Left lung (tissue), 10 donors: ENCODE results near the gene ARHGEF28. TPM values are rescaled to one million over a fixed set of nuclear protein-coding genes. Genes with fewer than 3 reads are reported as not detected.
A peak's percentile ranks its signal among the peaks of the same experiment; 100 is the strongest.

Experiments
- ATAC-seq: fragments of 200-7000 bp; cut with Tn5 transposase; one replicate; pipeline ENCODE4 v1.9.1; 2020; ENCODE audit warnings: moderate library complexity
- DNase-seq, 4 donors: peaks; one replicate each; pipeline ENCODE4 v3.0.0-alpha.2; 2013 to 2020
- H3K27ac ChIP-seq, 2 donors: fragments of 200-600 bp; sonication (generic) in 1 of 2; one replicate each; pipeline versions ENCODE4 v1.5.0 to v1.8.0; 2020 to 2021
- H3K27me3 ChIP-seq, 2 donors: fragments of 200-600 bp; sonication (generic) in 1 of 2; one replicate each; pipeline versions ENCODE4 v1.5.0 to v1.8.0; 2020 to 2021
- H3K36me3 ChIP-seq, 2 donors: fragments of 200-600 bp; sonication (generic) in 1 of 2; one replicate each; pipeline versions ENCODE4 v1.5.0 to v1.8.0; 2020 to 2021
- H3K4me1 ChIP-seq, 2 donors: fragments of 200-600 bp; one replicate each; pipeline ENCODE4 v1.8.0; 2021
- H3K4me3 ChIP-seq, 2 donors: fragments of 200-600 bp; sonication (generic) in 1 of 2; one replicate each; pipeline versions ENCODE4 v1.5.0 to v1.8.0; 2020 to 2021; ENCODE audit warnings: mild to moderate bottlenecking in 1 of 2
- H3K9me3 ChIP-seq, 2 donors: fragments of 200-600 bp; sonication (generic) in 1 of 2; one replicate each; pipeline versions ENCODE4 v1.5.0 to v1.8.0; 2020 to 2021
- intact Hi-C, 2 donors: fragments of 100-400 bp; cut with DNase I; formaldehyde crosslinking; loops; one replicate each; pipeline versions ENCODE4 v1.11.2 to v1.14.2; 2022
- polyA plus RNA-seq, 6 donors: library from polyadenylated mRNA; unstranded; fragments of 120-200 nt; gene quantifications; one replicate each; pipeline ENCODE4 v1.2.1, GENCODE V29; 2013; ENCODE audit not compliant: insufficient read length in 6 of 6
- total RNA-seq, 2 donors: library from RNA; stranded (reverse); fragmentation: NEBNext Ultra II Directional; extraction: Animal tissue kit (Norgen Biotek cat#: 25700); gene quantifications; one replicate each; pipeline ENCODE4 v1.2.1, GENCODE V29; 2021
- TF ChIP-seq, protein P1 (sequence below), 2 donors: fragments of 200-600 bp; sonication (generic) in 1 of 2; IDR thresholded peaks; one replicate each; pipeline versions ENCODE4 v1.5.0 to v1.8.0; 2021; ENCODE audit warnings: antibody characterized with exemption in 2 of 2
- donor health status: DM: no; HTN: yes; CAD: no.
- donor health status: DM: no; HTN: no; CAD: no.

The ARHGEF28 gene
- total and polyA plus RNA-seq, 8 donors = 8.4 to 16.4 (median 10.3) TPM

- Histone ChIP-seq H3K4me3 (no peak overlapping the region), H3K9me3 (no peaks in the 10 kb centered on the region), H3K4me1 (peaks cover 0 to 10% of the 10 kb centered on the region in 2 donors), H3K27me3 (no peaks in the 10 kb centered on the region), H3K36me3 (no peaks in the 10 kb centered on the region), H3K27ac (no peak overlapping the region)
- TF ChIP-seq, protein P1, sequence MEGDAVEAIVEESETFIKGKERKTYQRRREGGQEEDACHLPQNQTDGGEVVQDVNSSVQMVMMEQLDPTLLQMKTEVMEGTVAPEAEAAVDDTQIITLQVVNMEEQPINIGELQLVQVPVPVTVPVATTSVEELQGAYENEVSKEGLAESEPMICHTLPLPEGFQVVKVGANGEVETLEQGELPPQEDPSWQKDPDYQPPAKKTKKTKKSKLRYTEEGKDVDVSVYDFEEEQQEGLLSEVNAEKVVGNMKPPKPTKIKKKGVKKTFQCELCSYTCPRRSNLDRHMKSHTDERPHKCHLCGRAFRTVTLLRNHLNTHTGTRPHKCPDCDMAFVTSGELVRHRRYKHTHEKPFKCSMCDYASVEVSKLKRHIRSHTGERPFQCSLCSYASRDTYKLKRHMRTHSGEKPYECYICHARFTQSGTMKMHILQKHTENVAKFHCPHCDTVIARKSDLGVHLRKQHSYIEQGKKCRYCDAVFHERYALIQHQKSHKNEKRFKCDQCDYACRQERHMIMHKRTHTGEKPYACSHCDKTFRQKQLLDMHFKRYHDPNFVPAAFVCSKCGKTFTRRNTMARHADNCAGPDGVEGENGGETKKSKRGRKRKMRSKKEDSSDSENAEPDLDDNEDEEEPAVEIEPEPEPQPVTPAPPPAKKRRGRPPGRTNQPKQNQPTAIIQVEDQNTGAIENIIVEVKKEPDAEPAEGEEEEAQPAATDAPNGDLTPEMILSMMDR (IDR thresholded peaks at IDR 0.05) = no peak
- intact Hi-C loops = no loop called here
- no peak for DNase-seq
- no peak for ATAC-seq
Observed at GRCh38 chr5:73678807-73679206, 52.8 kb downstream of the ARHGEF28 start.

DNA sequence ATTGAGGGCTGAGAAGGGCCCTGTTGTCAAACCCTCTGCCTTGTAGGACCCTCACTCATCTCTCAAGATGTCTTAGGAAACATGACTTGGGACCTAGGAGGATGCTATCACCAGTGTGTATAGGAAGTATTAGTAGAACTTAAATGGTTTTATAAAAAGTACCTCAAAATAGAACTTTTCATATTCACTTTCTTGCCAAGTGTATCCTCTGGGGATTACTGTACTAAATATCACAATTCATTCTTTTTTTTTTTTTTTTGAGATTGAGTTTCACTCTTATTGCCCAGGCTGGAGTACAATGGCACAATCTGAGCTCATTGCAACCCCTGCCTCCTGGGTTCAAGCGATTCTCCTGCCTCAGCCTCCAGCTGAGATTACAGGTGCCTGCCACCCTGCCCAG lies 56.2 kb downstream of the ARHGEF28 start:
- Histone ChIP-seq H3K4me3 (no peak overlapping the region), H3K9me3 (no peaks in the 10 kb centered on the region), H3K27ac (no peak overlapping the region), H3K27me3 (no peaks in the 10 kb centered on the region), H3K4me1 (no peaks in the 10 kb centered on the region), H3K36me3 (no peaks in the 10 kb centered on the region)
- DNase-seq (no peak), ATAC-seq (no peak)
- TF ChIP-seq, protein P1 (IDR thresholded peaks at IDR 0.05) = no peak
- intact Hi-C loops = no loop called here

DNA sequence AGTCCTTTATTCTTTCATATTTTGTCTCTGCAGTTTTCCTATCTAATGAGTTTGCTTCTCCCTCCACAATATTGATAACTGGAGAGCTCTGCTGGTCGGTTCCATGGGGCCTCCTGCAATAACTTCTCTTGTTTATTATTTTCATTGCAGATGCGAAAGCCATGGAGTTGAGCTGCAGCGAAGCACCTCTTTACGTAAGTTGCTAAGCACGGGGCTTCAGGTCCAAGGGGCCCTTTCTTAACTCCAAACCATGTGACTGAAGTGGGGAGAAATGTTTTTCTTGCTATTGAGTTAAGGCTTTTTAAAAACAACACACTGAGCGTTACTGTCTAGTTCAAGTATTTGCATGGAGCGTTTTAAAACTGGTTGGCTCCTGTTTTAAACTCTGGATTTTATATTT lies 58.7 kb downstream of the ARHGEF28 start:
- no peaks in the 10 kb centered on the region for H3K9me3 ChIP-seq
- ATAC-seq = no peak
- no peaks in the 10 kb centered on the region for H3K36me3 ChIP-seq
- H3K27ac ChIP-seq = no peak overlapping the region
- TF ChIP-seq, protein P1 (IDR thresholded peaks at IDR 0.05) = no peak
- no peak overlapping the region for H3K4me3 ChIP-seq
- peak in 1 of 4 donors; percentile 24 for DNase-seq
- H3K4me1 ChIP-seq = no peaks in the 10 kb centered on the region
- intact Hi-C loops = no loop called here
- H3K27me3 ChIP-seq = no peaks in the 10 kb centered on the region

GRCh38 chr5:73686912-73687311 lies 60.9 kb downstream of the ARHGEF28 start:
- no peak for DNase-seq
- TF ChIP-seq, protein P1 (IDR thresholded peaks at IDR 0.05) = no peak
- intact Hi-C loops = no loop called here
- H3K4me3 ChIP-seq = no peak overlapping the region
- no peaks in the 10 kb centered on the region for H3K36me3 ChIP-seq
- H3K4me1 ChIP-seq = no peaks in the 10 kb centered on the region
- ATAC-seq = no peak
- H3K27me3 ChIP-seq = no peaks in the 10 kb centered on the region
- H3K27ac ChIP-seq = no peak overlapping the region
- no peaks in the 10 kb centered on the region for H3K9me3 ChIP-seq

DNA sequence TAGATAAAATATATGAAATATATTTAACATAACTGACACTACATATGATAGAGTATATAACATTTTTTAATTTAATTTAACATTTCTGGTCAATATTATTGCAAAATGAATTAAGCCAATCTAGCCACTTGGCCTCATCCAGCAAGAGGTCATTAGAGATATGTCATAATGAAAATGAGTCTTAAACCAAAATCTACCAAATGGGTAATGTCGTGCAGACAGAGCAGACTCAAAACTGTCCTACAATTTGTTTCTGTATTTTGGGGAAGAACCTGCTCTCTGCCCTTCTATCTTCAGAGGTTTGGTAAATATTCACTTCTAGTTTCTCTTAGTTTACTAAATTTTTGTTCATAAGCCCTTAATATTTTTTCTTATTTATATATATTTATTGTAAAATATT lies 61.4 kb downstream of the ARHGEF28 start:
- no peak for DNase-seq
- no peak for ATAC-seq
- TF ChIP-seq, protein P1 (IDR thresholded peaks at IDR 0.05) = no peak
- no peak overlapping the region for H3K4me3 ChIP-seq
- no peak overlapping the region for H3K27ac ChIP-seq
- H3K27me3 ChIP-seq = no peaks in the 10 kb centered on the region
- no peaks in the 10 kb centered on the region for H3K9me3 ChIP-seq
- no peaks in the 10 kb centered on the region for H3K4me1 ChIP-seq
- intact Hi-C loops = no loop called here
- H3K36me3 ChIP-seq = no peaks in the 10 kb centered on the region
